ENCODE results near the gene NUMB.

DNA sequence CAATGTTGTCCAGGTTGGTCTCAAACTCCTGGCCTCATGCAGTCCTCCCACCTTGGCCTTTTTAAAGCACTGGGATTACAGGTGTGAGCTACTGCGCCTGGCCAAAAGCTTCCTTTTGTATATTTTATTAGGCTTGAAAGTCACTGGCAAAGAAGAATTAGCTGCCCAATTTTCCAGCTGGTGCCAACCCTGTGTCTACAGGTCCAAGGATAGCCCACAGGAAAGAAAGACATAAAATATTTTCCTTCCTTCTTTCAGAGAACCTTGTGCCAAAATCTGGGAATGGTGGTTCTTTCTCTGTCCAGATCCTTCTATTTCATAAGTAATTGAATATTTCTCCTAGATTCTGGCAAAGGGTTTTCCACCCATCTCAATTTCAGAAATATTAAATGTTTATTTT is 84.1 kb downstream of the NUMB start:
- no peak for TF ChIP-seq GATA2 (IDR thresholded peaks at IDR 0.05; ENCODE audit: low read depth, low read length)
- TF ChIP-seq GATA3 (IDR thresholded peaks at IDR 0.05; ENCODE audit: low read depth, low read length), result no peak
